NCI-H1436 treated with DMSO at 0.1 percent for 48 hours (cell line): Measurements from ENCODE around the gene KMT2C.
A peak's percentile ranks its signal among the peaks of the same experiment; 100 is the strongest.
"Not testable (repeated sequence)": the region's sequence is repeated elsewhere in the genome, so short reads cannot be mapped to it uniquely, and the experiment has no call there.

Source experiments
- DNase-seq: peaks from one replicate; lab custom pipeline; 2025; lab: John Stamatoyannopoulos, UW

KMT2C gene

GRCh38 chr7:152355474-152356057 is 80.2 kb downstream of the KMT2C start:
- DNase-seq: no peak

GRCh38 chr7:152354061-152354460 is 81.7 kb downstream of the KMT2C start:
- DNase-seq: no peak

- DNase-seq: not testable (repeated sequence)
These were observed 82.5 kb downstream of the KMT2C start for GRCh38 chr7:152353281-152353680.

GRCh38 chr7:152351747-152352146 is 84.1 kb downstream of the KMT2C start:
- DNase-seq: not testable (repeated sequence)

GRCh38 chr7:152351168-152351567 is 84.6 kb downstream of the KMT2C start:
- no peak for DNase-seq

- no peak for DNase-seq
These were observed 87.9 kb downstream of the KMT2C start for GRCh38 chr7:152347888-152348287.

GRCh38 chr7:152344253-152344652 is 91.5 kb downstream of the KMT2C start:
- no peak for DNase-seq

- DNase-seq: no peak
These were observed 93.0 kb downstream of the KMT2C start for GRCh38 chr7:152342796-152343195.

GRCh38 chr7:152341914-152342236 is 93.9 kb downstream of the KMT2C start:
- no peak for DNase-seq

GRCh38 chr7:152341039-152341913 is 94.5 kb downstream of the KMT2C start:
- DNase-seq: no peak

GRCh38 chr7:152340161-152340560 is 95.6 kb downstream of the KMT2C start:
- DNase-seq: no peak

- DNase-seq: no peak
These were observed 97.2 kb downstream of the KMT2C start for GRCh38 chr7:152338561-152338960.

- no peak for DNase-seq
These were observed 98.9 kb downstream of the KMT2C start for GRCh38 chr7:152336754-152337368.

- no peak for DNase-seq
These were observed 99.8 kb downstream of the KMT2C start for GRCh38 chr7:152335900-152336571.

- DNase-seq: no peak
These were observed 102.7 kb downstream of the KMT2C start for GRCh38 chr7:152333134-152333533.

GRCh38 chr7:152330827-152331226 is 105.0 kb downstream of the KMT2C start:
- no peak for DNase-seq

- no peak for DNase-seq
These were observed 106.3 kb downstream of the KMT2C start for GRCh38 chr7:152329469-152329868.

- DNase-seq: no peak
These were observed 107.6 kb downstream of the KMT2C start for GRCh38 chr7:152328234-152328633.

- DNase-seq: no peak
These were observed 120.0 kb downstream of the KMT2C start for GRCh38 chr7:152315845-152316244.

GRCh38 chr7:152313831-152314604 is 121.8 kb downstream of the KMT2C start:
- DNase-seq: peak; percentile 85

GRCh38 chr7:152313217-152313616 is 122.6 kb downstream of the KMT2C start:
- no peak for DNase-seq

GRCh38 chr7:152312316-152312715 is 123.5 kb downstream of the KMT2C start:
- no peak for DNase-seq
